Measurements from ENCODE around the gene CCNY.
A peak's percentile ranks its signal among the peaks of the same experiment; 100 is the strongest.

The CCNY gene

DNA sequence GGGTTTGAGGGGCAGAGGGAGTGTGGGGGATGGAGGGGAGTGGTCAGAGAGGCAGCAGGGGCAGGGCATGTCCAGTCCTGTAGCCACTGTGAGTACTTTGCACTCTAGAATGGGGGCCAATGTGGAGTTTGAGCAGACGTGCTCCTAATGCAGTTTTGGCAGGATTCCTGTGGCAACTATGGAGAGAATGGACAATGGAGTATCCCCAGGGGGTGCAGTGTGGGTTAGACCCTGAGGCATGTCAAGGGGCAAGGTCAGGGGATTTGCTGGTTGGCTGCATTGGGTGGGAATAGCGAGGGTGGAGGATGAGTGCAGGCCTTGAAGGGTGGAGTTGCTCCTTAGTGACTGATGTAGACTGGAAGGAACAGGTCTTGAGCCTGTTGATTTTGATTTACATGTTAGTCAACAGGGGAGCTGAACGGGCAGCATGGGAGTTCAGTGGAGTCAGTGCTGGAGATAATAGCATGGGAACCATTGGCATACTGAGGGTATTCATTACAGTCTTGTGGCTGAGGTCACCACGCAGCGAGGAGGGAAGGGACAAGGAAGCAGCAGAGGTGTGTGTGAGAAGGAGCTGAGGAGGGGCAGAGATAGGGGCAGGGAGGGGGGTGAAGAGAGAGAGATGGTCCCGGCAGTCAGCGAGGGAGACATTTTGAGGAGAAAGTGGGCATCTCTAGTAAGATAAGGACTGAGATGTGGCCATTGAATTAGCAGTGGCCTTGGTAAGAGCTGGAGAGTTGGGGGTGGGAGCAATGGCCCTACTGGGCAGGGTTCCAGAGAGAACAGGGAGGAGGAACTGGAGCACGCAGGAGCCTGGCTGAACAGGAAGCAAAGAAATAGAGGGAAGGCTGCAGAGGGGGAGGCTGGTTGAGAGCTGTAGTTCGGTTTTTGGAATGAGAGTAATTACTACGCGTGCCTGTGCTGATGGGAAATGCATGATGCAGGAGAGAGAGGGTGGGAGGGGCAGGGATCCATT lies 112.7 kb downstream of the CCNY start:
- TF ChIP-seq CEBPB (IDR thresholded peaks at IDR 0.05) (no peak), EP300 (IDR thresholded peaks at IDR 0.05; ENCODE audit: borderline replicate concordance) (peak; percentile 96), TCF12 (IDR thresholded peaks at IDR 0.05; ENCODE audit: low read depth) (peak; percentile 92), NFIC (IDR thresholded peaks at IDR 0.05) (peak; percentile 94), CREB1 (IDR thresholded peaks at IDR 0.05; ENCODE audit: low read depth) (no peak), YY1 (IDR thresholded peaks at IDR 0.05; ENCODE audit: low read depth) (peak; percentile 29; the same call in 1 of the 2 replicates), REST (IDR thresholded peaks at IDR 0.05; ENCODE audit: low read depth) (no peak), TEAD4 (IDR thresholded peaks at IDR 0.05) (peak; percentile 89), TAF1 (IDR thresholded peaks at IDR 0.05; ENCODE audit: low read depth) (no peak), FOXM1 (IDR thresholded peaks at IDR 0.05; ENCODE audit: borderline replicate concordance, low read depth) (peak; percentile 88), USF1 (IDR thresholded peaks at IDR 0.05) (no peak), EGR1 (IDR thresholded peaks at IDR 0.05) (peak; percentile 89), ZBTB7A (IDR thresholded peaks at IDR 0.05; ENCODE audit: low read depth) (no peak), RAD21 (IDR thresholded peaks at IDR 0.05; ENCODE audit: low read depth) (no peak)
- TF ChIP-seq, protein P1, sequence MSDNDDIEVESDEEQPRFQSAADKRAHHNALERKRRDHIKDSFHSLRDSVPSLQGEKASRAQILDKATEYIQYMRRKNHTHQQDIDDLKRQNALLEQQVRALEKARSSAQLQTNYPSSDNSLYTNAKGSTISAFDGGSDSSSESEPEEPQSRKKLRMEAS (IDR thresholded peaks at IDR 0.05): peak; percentile 66

GRCh38 chr10:35449944-35450343 lies 113.6 kb downstream of the CCNY start:
- TF ChIP-seq TEAD4 (IDR thresholded peaks at IDR 0.05): no peak
- no peak for TF ChIP-seq NFIC (IDR thresholded peaks at IDR 0.05)
- no peak for TF ChIP-seq EGR1 (IDR thresholded peaks at IDR 0.05)
- TF ChIP-seq, protein P1 (IDR thresholded peaks at IDR 0.05): no peak
- no peak for TF ChIP-seq CREB1 (IDR thresholded peaks at IDR 0.05; ENCODE audit: low read depth)
- TF ChIP-seq TCF12 (IDR thresholded peaks at IDR 0.05; ENCODE audit: low read depth): no peak
- no peak for TF ChIP-seq TAF1 (IDR thresholded peaks at IDR 0.05; ENCODE audit: low read depth)
- no peak for TF ChIP-seq REST (IDR thresholded peaks at IDR 0.05; ENCODE audit: low read depth)
- no peak for TF ChIP-seq USF1 (IDR thresholded peaks at IDR 0.05)
- no peak for TF ChIP-seq EP300 (IDR thresholded peaks at IDR 0.05; ENCODE audit: borderline replicate concordance)
- TF ChIP-seq FOXM1 (IDR thresholded peaks at IDR 0.05; ENCODE audit: borderline replicate concordance, low read depth): no peak
- no peak for TF ChIP-seq YY1 (IDR thresholded peaks at IDR 0.05; ENCODE audit: low read depth)
- no peak for TF ChIP-seq ZBTB7A (IDR thresholded peaks at IDR 0.05; ENCODE audit: low read depth)

DNA sequence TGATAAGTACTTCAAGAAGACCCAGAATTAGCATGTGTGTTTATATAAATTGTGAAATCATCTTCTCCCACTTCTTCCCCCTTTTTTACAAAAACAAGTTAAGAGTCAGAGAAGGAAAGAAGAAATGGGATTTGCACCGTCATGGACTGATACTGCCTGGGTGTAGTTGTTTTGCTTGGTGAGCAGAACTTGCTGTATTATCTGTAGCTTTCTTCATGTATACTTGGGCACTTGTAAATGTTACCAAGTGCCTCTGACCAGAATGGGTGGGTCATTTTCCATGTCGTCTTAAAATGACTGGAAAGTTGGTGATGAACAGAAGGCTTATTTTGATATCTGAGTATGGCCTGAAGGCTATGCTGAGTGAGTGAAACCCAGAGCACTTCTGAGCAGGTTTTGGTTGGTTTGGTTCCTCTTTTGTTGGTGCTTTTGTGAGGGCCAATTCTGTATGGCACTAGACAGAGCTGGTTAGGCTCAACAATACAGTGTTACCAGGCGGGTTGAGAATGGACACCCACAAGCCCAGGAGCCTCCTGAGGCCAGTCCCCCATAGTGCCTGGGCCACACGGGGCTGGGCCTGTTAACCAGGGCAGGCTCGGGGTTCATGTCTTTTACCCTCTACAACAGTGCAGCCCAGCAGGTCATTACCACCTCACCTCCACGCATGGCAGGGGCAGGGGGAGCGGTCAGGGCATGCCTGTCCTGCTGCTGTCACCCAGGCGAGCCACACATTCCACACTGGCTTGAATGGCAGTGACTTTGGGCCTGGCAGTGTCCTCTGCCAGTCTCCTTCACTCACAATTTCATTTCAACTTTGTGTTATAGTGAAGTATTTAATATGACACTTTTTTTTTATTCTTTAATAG lies 115.1 kb downstream of the CCNY start:
- no peak for TF ChIP-seq FOXM1 (IDR thresholded peaks at IDR 0.05; ENCODE audit: borderline replicate concordance, low read depth)
- 0 out of 2 replicates have a peak, but pooled peaks have one; percentile 16 for TF ChIP-seq TEAD4 (IDR thresholded peaks at IDR 0.05)

GRCh38 chr10:35452171-35452570 lies 115.9 kb downstream of the CCNY start:
- no peak for TF ChIP-seq TAF1 (IDR thresholded peaks at IDR 0.05; ENCODE audit: low read depth)

GRCh38 chr10:35452847-35453246 lies 116.5 kb downstream of the CCNY start:
- TF ChIP-seq NFIC (IDR thresholded peaks at IDR 0.05) (no peak), YY1 (IDR thresholded peaks at IDR 0.05; ENCODE audit: low read depth) (no peak)
- TF ChIP-seq, protein P1 (IDR thresholded peaks at IDR 0.05): no peak

All from Ishikawa (cell line).